H9 (cell line): ENCODE data around the gene GPR183. TPM values are rescaled to one million over a fixed set of nuclear protein-coding genes. Genes with fewer than 3 reads are reported as not detected.

Experiments
- DNase-seq: peaks from one replicate; pipeline ENCODE4 v3.0.0-alpha.2; 2017
- H2AFZ ChIP-seq: one replicate; pipeline ENCODE4 v1.6.1; 2013; ENCODE audit warnings: mild to moderate bottlenecking, low read length, control low read depth, moderate library complexity
- H2AK5ac ChIP-seq: 2 replicates; pipeline ENCODE4 v1.6.1; 2013; ENCODE audit warnings: low read length, control low read depth, mixed read lengths; ENCODE audit not compliant: insufficient read length
- H2BK120ac ChIP-seq: one replicate; pipeline ENCODE4 v1.6.1; 2013; ENCODE audit warnings: low read depth, mild to moderate bottlenecking, low read length, control low read depth, inconsistent platforms; ENCODE audit not compliant: poor library complexity, severe bottlenecking
- H2BK12ac ChIP-seq: 2 replicates; pipeline ENCODE4 v1.6.1; 2013; ENCODE audit warnings: low read length, control low read depth, mixed read lengths, low read depth; ENCODE audit not compliant: insufficient read length
- H2BK15ac ChIP-seq: 2 replicates; pipeline ENCODE4 v1.6.1; 2013; ENCODE audit warnings: low read depth, low read length, control low read depth
- H2BK20ac ChIP-seq: one replicate; pipeline ENCODE4 v1.6.1; 2013; ENCODE audit warnings: low read depth, mild to moderate bottlenecking, low read length, control low read depth, inconsistent platforms; ENCODE audit not compliant: poor library complexity, severe bottlenecking
- H2BK5ac ChIP-seq: 2 replicates; pipeline ENCODE4 v1.6.1; 2013; ENCODE audit warnings: low read length, control low read depth, mixed read lengths; ENCODE audit not compliant: insufficient read length
- H3K14ac ChIP-seq: 2 replicates; pipeline ENCODE4 v1.6.1; 2013; ENCODE audit warnings: low read length, control low read depth; ENCODE audit not compliant: insufficient read depth
- H3K18ac ChIP-seq: 2 replicates; pipeline ENCODE4 v1.6.1; 2013; ENCODE audit warnings: low read depth, mild to moderate bottlenecking, mixed read lengths, low read length, control low read depth; ENCODE audit not compliant: insufficient read length
- H3K23ac ChIP-seq: 2 replicates; pipeline ENCODE4 v1.6.1; 2013; ENCODE audit warnings: low read length, control low read depth, mixed read lengths, low read depth; ENCODE audit not compliant: insufficient read length
- H3K23me2 ChIP-seq: 2 replicates; pipeline ENCODE4 v1.6.1; 2013; ENCODE audit warnings: low read depth, mild to moderate bottlenecking, mixed read lengths, low read length, control low read depth; ENCODE audit not compliant: insufficient read length, poor library complexity, severe bottlenecking
- H3K27ac ChIP-seq: 2 replicates; pipeline ENCODE4 v1.5.1; 2013; ENCODE audit warnings: low read length, control low read depth, mixed read lengths, low read depth; ENCODE audit not compliant: insufficient read length
- H3K27me3 ChIP-seq: 2 replicates; pipeline ENCODE4 v1.6.1; 2013; ENCODE audit warnings: low read length, control low read depth, inconsistent platforms; ENCODE audit not compliant: insufficient read depth
- H3K4ac ChIP-seq: 2 replicates; pipeline ENCODE4 v1.6.1; 2013; ENCODE audit warnings: low read depth, mild to moderate bottlenecking, control low read depth, inconsistent platforms, low read length, moderate library complexity
- H3K4me1 ChIP-seq: 2 replicates; pipeline ENCODE4 v1.6.1; 2013; ENCODE audit warnings: low read length, control low read depth, inconsistent platforms; ENCODE audit not compliant: insufficient read depth
- H3K4me2 ChIP-seq: 2 replicates; pipeline ENCODE4 v1.6.1; 2013; ENCODE audit warnings: low read length, control low read depth, mixed read lengths; ENCODE audit not compliant: insufficient read length, insufficient read depth
- H3K56ac ChIP-seq: 2 replicates; pipeline ENCODE4 v1.6.1; 2013; ENCODE audit warnings: low read depth, mild to moderate bottlenecking, mixed read lengths, low read length, control low read depth; ENCODE audit not compliant: insufficient read length
- H3K79me1 ChIP-seq: 2 replicates; pipeline ENCODE4 v1.6.1; 2013; ENCODE audit warnings: low read depth, mild to moderate bottlenecking, moderate library complexity, low read length, control low read depth, inconsistent platforms; ENCODE audit not compliant: insufficient read depth, poor library complexity, severe bottlenecking
- H3K79me2 ChIP-seq: 2 replicates; pipeline ENCODE4 v1.6.1; 2013; ENCODE audit warnings: low read length, control low read depth, inconsistent platforms; ENCODE audit not compliant: insufficient read depth
- H3K9ac ChIP-seq: 2 replicates; pipeline ENCODE4 v1.6.1; 2013; ENCODE audit warnings: low read length, control low read depth, mixed read lengths; ENCODE audit not compliant: insufficient read length; ENCODE audit errors: extremely low read depth
- H3K9me3 ChIP-seq: one replicate; pipeline ENCODE4 v1.6.1; 2013; ENCODE audit warnings: low read depth, low read length, inconsistent platforms; ENCODE audit not compliant: control insufficient read depth
- H3T11ph ChIP-seq: one replicate; pipeline ENCODE4 v1.6.1; 2013; ENCODE audit warnings: mild to moderate bottlenecking, low read length, control low read depth, inconsistent platforms
- H4K20me1 ChIP-seq: one replicate; pipeline ENCODE4 v1.6.1; 2013; ENCODE audit not compliant: control insufficient read depth, insufficient read length, insufficient read depth
- H4K5ac ChIP-seq: 2 replicates; pipeline ENCODE4 v1.6.1; 2013; ENCODE audit warnings: low read depth, mild to moderate bottlenecking, mixed read lengths, low read length, control low read depth; ENCODE audit not compliant: insufficient read length
- H4K8ac ChIP-seq: replicated peaks from 2 replicates; pipeline ENCODE4 v1.6.1; 2013; ENCODE audit warnings: low read length, control low read depth, mixed read lengths, low read depth; ENCODE audit not compliant: insufficient read length
- H4K91ac ChIP-seq: 2 replicates; pipeline ENCODE4 v1.6.1; 2013; ENCODE audit warnings: low read depth, mild to moderate bottlenecking, moderate library complexity, mixed read lengths, low read length, control low read depth; ENCODE audit not compliant: insufficient read length
- H3K27ac Mint-ChIP-seq, 3 experiments: 2 replicates in 2 of 3; 3 replicates in 1 of 3; pipeline ENCODE4 v1.8.0; 2020 to 2021; ENCODE audit warnings: mixed read lengths in 3 of 3, mild to moderate bottlenecking in 1 of 3, moderate library complexity in 1 of 3
- H3K27me3 Mint-ChIP-seq: 2 replicates; pipeline ENCODE4 v1.8.0; 2021; ENCODE audit warnings: low read depth, mild to moderate bottlenecking, moderate library complexity, mixed read lengths
- H3K36me3 Mint-ChIP-seq, 3 experiments: 2 replicates in 2 of 3; 3 replicates in 1 of 3; pipeline ENCODE4 v1.8.0; 2020 to 2021; ENCODE audit warnings: low read depth in 3 of 3, mixed read lengths in 3 of 3; ENCODE audit not compliant: insufficient read depth in 1 of 3
- H3K4me1 Mint-ChIP-seq, 2 experiments: 2 replicates each; pipeline ENCODE4 v1.8.0; 2020; ENCODE audit warnings: mixed read lengths in 2 of 2
- H3K4me3 Mint-ChIP-seq, 2 experiments: 2 replicates in 1 of 2; 3 replicates in 1 of 2; pipeline ENCODE4 v1.8.0; 2020 to 2021; ENCODE audit warnings: mild to moderate bottlenecking in 2 of 2, mixed read lengths in 2 of 2, moderate library complexity in 1 of 2
- H3K9me3 Mint-ChIP-seq, 2 experiments: 2 replicates in 1 of 2; 3 replicates in 1 of 2; pipeline ENCODE4 v1.8.0; 2020; ENCODE audit warnings: mild to moderate bottlenecking in 2 of 2, mixed read lengths in 2 of 2, moderate library complexity in 1 of 2
- CTCF ChIP-seq: fragments of 200-600 bp; sonication (generic); conservative IDR thresholded peaks from 3 replicates; pipeline ENCODE4 v1.8.0; 2021; ENCODE audit warnings: antibody characterized with exemption, mild to moderate bottlenecking
- WGBS: extraction: QIAGEN DNeasy Blood & Tissue Kit; methylation state at CpG from one replicate; pipeline ENCODE4 v1.1.7; 2013; ENCODE audit warnings: missing lambda C conversion rate, low lambda C conversion rate, mixed read lengths; ENCODE audit not compliant: insufficient read length; ENCODE audit errors: extremely low coverage; 5-methylcytosine and 5-hydroxymethylcytosine counted together
- total RNA-seq: library from RNA; stranded (reverse); gene quantifications from 2 replicates; pipeline ENCODE4 v1.2.1, GENCODE V29; 2021

The GPR183 gene
- total RNA-seq, 1 experiment from 2014 or later: not detected

DNA sequence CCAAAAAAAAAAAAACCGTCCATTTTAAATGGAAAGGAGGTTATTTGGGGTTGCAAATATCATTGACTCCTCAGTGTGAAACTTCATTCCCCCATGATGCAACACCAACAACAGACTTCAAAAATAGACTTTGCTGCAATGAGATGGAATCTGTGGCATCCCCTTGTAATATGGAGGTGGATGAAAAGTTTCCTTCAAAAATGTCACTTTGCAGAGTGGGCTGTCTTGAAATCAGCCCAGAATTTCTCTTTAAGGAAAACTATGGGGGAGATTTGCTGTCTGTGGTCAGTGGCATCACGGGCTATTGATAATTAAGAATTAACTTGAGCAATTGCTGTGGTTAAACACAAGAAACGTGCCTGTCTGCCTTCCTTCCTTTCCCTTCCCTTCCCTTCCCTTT is 50.5 kb downstream of the GPR183 start:
- no CpG with 5 or more reads among the region's 3 CpGs for WGBS
- Histone ChIP-seq H3K27me3 (no peaks in the 10 kb centered on the region), H3K14ac (no peak overlapping the region), H2AK5ac (no peak overlapping the region), H2BK12ac (no peak overlapping the region), H4K8ac (no peak overlapping the region), H3K79me2 (no peaks in the 10 kb centered on the region), H3K4ac (no peak overlapping the region), H3K4me1 (no peaks in the 10 kb centered on the region), H3K18ac (no peak overlapping the region), H2BK120ac (no peak overlapping the region), H4K91ac (no peak overlapping the region), H3K23ac (no peak overlapping the region), H4K5ac (no peak overlapping the region), H2BK5ac (no peak overlapping the region), H3K9me3 (no peaks in the 10 kb centered on the region), H3K79me1 (no peaks in the 10 kb centered on the region), H3K9ac (peak overlapping the region; percentile 23), H2BK20ac (no peak overlapping the region), H3K4me2 (no peak overlapping the region), H3K23me2 (no peaks in the 10 kb centered on the region), H3K27ac (no peak overlapping the region), H2BK15ac (no peak overlapping the region), H4K20me1 (peaks cover 2% of the 10 kb centered on the region), H3K56ac (no peak overlapping the region), H3T11ph (no peak overlapping the region), H2AFZ (no peak overlapping the region)
- Mint-ChIP-seq H3K4me1 (peaks cover 4 to 8% of the 10 kb centered on the region in 2 experiments; a peak in 2 of 4 replicates), H3K27ac (no peak overlapping the region), H3K27me3 (no peaks in the 10 kb centered on the region), H3K9me3 (no peaks in the 10 kb centered on the region), H3K4me3 (no peak overlapping the region), H3K36me3 (peaks cover 2 to 12% (median 7%) of the 10 kb centered on the region in 3 experiments; a peak in 5 of 7 replicates)
- TF ChIP-seq CTCF: no peak
- DNase-seq: no peak
